Measurements from ENCODE around the gene NUDT21.
A peak's percentile ranks its signal among the peaks of the same experiment; 100 is the strongest.

The NUDT21 gene

DNA sequence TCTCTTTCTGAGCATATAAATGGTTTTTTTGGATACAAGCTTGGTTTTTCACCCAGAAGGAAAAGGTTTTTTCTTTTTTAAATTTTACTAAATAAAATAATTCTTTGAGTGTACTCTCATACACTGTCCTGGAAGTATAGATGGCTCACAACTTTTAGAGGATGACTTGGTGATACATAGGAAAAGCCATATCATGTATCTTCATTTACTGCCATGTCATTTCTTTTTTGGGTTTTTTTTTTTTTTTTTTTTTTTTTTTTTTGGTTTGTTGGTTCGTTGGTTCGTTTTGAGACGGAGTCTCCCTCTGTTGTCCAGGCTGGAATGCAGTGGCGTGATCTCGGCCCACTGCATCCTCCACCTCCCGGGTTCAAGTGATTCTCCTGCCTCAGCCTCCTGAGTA is 12.0 kb upstream of the NUDT21 start:
- no peak for DNase-seq (ENCODE audit: extremely low read depth in 1 of 2, low read depth in 1 of 2)

DNA sequence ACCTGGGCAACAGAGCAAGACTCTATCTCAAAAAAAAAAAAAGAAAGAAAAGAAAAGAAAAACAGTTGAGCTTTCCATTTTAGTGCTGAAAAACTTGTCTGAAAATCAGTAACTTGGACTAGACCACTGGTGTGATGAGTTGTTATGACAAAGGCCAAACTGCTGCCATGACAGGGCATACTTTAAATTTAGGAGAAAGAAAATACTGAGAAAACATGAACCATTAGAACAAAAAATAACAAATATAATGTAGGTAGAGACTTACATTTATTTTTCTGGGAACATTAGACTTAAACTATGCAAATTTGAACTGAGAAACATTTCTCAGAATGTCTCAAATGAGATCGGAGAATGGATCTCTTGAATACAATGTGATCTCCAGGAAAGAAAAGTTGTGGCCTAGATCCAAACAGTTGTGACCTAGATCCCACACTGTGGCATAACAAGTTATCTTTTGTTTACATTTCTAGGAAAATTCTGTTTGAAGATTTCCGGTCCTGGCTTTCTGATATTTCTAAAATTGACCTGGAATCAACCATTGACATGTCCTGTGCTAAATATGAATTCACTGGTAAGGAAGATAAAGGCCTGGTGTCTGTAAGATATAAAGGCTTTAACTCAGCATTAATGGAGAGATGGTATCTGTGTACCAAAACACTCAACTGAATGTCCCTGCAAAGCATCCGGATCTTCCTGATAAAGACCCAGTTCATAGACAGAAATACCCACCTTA is 11.1 kb upstream of the NUDT21 start:
- DNase-seq (ENCODE audit: extremely low read depth in 1 of 2, low read depth in 1 of 2) = no peak

DNA sequence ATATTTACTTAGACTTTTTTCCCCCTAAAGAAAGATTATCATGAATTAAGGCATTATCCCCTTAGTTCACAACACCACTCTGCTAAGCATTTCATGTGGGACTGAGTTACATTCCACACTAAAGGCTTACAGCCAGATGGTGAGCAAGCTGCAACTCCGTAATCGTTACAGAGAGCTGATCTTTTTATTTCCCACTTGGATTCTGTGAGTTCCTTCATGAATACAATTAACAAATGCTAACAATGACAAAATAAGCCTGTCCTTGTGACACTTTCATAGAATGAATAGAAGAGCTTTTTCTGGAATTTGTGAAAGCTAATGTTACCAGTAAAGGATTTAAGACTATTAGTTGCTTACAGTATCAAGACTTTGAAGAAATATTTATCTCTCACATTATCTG is 9.0 kb upstream of the NUDT21 start:
- DNase-seq (ENCODE audit: extremely low read depth in 1 of 2, low read depth in 1 of 2) = no peak

DNA sequence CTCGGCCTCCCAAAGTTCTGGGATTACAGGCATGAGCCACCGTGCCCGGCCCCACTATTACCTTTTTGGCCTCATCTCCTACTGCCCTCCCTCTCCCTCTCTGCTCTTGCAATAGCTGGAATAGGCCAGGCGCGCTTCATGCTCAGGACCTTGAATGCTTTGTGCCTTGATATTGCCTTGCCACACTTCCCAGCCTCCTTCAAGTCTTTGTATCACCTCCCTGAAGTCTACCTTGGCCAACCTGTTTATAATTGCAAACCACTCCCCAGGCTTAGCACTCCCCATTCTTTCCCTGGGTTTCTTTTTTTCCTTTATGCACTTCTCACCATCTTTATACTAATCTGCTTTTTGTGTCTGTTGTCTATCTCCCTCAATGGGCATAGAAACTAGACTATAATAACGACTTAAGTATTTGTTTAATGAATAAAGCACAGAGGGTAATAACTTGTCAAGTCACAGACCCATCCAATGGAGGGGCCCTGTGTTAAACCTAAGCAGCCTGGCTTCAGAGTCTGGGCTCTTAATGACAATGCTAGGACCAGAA is 6.9 kb upstream of the NUDT21 start:
- DNase-seq (ENCODE audit: extremely low read depth in 1 of 2, low read depth in 1 of 2) = no peak

DNA sequence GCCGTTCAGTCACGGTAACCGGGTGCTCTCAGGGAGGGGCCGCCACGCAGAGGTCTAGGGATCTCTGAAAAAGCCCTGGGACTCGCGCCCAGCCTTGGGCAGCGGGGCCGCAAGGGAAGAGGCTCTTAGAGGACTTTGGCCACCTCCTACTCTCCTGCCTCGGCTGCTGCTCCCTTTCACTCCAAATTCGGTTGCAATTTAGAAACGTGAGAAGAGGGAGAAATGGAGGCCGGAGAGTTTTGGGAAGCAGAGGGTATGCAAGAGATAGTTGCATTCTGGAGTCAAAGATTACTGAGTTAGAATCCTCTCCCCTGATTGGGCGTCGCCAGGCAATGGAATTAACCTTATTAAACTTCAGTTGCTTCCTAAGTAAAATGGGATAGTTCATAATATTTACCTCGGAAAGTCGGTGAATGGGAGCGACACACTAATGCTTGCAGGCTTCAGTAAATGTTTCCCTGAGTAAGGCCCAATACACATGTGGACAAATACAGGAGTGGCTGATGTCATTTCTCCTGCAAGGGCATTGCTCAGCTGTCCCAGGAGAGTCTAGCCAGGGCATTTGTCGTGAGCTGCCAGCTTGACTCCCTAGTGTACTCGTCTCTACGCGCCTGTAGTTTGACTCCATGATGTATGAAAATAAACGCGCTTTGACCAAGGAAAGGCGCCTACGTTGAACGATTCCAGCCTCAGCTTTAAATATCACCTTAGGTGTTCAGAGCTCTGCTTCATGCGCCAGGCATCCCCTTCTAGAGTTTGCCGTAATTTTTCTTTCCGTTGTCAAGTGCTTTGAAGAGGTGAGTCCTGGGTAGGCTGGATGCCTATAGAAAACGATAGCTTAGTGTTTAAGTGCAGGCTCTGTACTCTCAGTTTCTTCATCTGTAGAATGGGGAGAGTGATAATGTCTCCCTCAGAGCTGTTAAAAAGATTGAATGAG is 889 bp upstream of the NUDT21 start:
- DNase-seq (ENCODE audit: extremely low read depth in 1 of 2, low read depth in 1 of 2) = no peak

DNA sequence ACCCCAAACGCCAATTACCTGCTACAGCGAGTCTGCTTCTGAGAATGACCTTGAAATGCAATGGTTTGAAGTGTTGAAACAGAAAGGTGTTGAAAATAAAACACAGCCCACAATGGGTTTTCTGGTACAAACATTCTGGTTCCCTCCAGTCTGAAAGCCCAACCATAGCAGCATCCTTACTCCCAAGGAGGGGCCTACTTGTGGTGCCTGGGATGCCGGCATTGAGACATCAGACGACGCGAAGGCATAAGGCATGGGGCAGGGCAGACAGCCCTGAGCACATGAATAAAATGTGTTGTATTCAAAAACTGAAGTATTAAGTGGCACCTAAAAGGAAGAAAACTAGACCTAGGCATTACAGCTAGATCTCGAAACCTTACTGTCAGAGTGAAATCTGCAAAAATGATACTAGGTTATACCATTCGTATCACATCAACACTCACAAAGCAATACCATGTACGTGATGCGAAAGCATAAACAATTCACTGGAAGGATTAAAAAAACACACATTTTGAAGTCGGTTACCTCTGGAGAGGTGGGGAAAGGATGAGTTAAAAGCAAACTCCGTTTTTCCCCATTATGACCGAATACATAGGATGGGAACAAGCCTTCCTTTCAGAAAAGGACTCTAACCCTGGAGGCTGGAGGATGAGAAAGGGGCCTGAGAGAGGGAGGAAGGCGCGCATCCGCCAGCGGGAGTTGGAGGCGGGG is 702 bp downstream of the NUDT21 start:
- no peak for DNase-seq (ENCODE audit: extremely low read depth in 1 of 2, low read depth in 1 of 2)

DNA sequence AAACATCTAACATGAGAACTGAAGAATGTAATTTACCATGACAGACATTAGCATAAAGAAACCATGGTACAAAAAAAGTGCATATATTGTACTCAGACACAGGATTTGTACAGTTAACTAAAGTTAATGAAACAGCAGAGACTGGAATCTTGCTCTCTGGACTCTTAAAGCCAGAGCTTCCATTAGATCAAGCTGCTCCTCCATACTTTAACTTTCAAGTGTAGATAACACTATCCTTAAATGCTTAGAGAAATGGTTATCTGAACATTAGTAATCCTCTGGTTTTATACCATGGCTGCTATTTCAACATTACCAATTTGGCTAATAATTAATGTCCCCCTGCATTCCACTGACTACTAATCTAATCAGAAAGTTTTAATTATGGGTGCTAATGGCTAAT is 3.1 kb downstream of the NUDT21 start:
- DNase-seq (ENCODE audit: extremely low read depth in 1 of 2, low read depth in 1 of 2) = no peak

DNA sequence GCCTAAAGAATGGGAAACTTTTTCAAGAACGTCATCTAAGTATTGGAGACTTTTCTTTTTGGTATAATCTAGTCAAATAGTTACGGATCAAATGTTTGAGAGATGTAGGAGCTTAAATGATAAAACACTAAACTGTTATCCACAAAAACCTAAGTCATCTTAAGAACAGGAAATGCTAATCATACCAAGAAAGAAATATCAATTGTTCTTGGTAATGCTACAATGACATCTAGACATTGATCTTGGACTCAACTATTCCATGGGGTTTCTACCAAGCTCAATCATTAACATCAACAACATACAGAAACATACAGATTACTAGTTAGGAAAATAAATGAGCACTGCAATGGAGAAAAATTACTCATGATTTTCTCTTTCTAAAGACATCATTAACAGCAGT is 3.8 kb downstream of the NUDT21 start:
- no peak for DNase-seq (ENCODE audit: extremely low read depth in 1 of 2, low read depth in 1 of 2)

DNA sequence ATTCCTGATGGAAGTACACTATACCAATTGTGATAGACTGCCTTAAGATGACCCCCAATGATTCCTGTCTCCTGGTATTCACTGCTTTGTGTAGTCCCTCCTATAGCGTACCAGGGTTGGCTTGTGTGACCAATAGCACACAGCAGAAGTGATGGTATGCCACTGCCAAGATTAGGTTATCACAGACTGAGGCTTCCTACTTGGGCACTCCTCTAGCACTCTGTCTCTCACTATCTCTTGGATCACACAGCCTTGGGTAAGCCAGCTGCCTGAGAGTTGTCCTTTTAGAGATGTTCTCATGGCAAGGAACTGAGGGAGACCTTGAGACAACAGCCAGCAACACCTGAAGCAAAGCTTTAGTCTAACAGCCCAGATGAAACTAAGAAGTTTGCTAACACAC is 13.1 kb downstream of the NUDT21 start:
- DNase-seq (ENCODE audit: extremely low read depth in 1 of 2, low read depth in 1 of 2) = no peak

DNA sequence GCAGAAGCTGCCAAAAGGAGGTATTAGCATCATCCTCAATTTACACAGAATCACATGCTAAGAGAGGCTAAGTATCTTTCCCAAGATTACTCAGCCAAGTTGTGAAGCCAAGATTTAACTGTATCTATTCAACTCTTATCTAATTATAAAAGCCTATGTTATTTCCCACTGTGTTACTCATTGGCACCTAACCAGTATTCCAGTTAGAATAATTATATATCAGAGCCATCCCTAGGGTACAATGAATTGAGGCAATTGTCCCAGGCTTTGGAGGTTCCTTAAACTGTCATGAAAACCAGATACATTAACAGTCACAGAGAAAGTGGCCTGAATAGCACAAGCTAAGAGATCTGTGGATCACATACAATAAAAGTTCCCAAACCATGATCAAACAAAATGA is 14.9 kb downstream of the NUDT21 start:
- DNase-seq (ENCODE audit: extremely low read depth in 1 of 2, low read depth in 1 of 2) = no peak

DNA sequence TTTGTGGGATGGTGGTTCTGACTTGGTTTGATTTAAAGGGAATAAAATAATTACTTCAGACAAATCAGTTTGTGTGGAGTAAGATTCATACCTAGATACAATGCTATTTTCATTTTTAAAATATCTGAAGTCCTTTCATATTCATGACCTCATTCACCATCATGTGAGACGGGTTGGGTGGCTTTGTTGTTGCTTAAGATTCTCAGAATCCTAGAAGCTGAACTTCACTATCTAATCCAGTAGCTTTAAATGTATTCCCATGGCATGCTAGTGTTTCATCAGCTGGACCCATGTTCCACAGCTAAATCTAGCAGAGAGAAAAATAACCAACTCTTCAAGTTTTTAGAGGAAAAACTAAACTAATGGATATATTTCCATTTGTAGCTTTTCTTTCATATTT is 23.0 kb downstream of the NUDT21 start:
- DNase-seq (ENCODE audit: extremely low read depth in 1 of 2, low read depth in 1 of 2) = no peak

DNA sequence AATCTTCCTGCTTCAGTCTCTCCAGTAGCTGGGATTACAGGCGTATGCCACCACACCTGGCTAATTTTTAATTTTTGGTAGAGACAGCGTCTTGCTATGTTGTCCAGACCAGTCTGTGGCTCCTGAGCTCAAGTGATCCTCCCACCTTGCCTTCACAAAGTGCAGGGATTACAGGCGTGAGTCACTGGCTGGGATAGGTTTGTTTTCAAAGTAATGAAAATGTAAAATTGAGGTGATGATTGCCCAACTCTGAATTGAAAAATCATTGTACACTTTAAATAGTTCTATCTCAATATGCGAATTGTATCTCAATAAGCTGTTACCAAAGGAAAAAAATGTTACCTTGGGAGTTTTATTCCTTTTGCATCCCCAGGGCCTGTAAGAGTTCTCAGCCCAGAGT is 24.5 kb downstream of the NUDT21 start:
- no peak for DNase-seq (ENCODE audit: extremely low read depth in 1 of 2, low read depth in 1 of 2)

DNA sequence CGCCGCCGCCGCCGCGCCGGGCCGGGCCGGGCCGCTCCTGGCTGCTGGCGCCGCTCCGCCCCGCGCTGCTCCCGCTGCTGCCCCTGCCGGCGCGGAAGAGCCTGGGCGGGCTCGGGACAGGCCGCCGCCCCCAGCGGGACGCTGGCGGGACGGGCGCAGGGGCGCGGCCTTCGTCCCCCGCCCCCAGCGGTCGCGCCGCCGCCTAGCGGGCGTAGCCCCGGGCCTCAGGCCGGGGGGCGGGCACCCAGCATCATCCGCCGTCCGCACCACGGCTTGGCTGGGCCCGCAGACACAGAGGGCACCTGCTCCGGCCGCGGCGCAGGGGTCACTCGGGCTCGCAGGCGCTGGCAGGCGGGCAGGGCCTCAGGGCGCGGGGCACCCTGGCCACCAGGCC is 25.7 kb downstream of the NUDT21 start, which contains the start of gene AMFR:
Gene AMFR, minus strand, starts transcription at position 107 of the 394 bp plus-strand sequence. CDS start 218 bp downstream, outside the sequence.
- DNase-seq (ENCODE audit: extremely low read depth in 1 of 2, low read depth in 1 of 2) = peak in 1 of 2 donors; percentile 56

DNA sequence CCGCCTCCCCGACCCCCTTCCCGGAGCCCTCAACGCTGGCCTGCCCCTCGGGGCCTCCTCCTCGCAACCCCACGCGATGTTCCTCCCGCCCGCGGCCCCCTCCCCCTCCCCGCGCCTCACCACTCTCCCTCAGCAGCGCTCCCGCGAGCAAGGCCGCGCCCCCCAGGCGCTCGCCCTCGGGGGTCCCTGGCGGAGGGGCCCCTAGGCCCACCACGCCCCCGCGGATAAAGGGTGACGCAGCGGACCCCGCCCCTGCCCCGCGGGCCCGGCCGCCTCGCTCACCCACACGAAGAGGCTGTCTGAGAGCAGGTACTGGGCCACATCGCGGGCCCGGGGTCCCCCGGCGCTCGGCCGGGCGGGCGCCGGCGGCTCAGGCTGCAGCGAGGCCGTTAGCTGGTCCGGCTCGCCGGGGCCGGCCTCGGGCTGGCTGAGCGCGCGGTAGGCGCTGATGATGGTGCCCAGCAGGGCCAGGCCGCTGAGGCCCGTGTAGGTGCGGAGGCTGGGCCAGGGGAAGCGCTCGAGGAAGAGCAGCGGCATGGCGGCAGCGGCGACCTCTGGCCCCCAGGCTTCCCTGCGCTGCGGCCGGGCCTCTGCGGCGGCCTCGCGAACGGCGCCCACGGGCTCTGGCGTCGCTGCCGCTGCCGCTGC is 26.2 kb downstream of the NUDT21 start:
- DNase-seq (ENCODE audit: extremely low read depth in 1 of 2, low read depth in 1 of 2) = peak in 1 of 2 donors; percentile 8

DNA sequence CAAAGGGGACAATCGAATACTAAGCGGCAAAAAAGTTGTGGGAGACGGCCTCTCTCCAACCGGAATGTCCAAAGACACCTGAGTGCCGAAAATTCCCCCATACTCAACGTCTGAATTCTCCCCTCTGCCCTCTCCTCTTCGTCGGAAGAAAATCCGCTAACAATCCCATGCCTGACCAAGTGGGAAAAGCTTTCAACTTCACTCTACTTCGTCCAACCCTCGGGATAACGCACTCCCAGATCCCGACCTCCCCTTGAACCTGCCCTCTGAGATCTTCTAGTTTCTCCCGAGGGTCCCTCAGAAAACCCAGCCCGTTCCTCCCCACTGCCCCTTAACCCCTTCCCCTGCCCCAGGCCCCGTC is 26.7 kb downstream of the NUDT21 start:
- no peak for DNase-seq (ENCODE audit: extremely low read depth in 1 of 2, low read depth in 1 of 2)

DNA sequence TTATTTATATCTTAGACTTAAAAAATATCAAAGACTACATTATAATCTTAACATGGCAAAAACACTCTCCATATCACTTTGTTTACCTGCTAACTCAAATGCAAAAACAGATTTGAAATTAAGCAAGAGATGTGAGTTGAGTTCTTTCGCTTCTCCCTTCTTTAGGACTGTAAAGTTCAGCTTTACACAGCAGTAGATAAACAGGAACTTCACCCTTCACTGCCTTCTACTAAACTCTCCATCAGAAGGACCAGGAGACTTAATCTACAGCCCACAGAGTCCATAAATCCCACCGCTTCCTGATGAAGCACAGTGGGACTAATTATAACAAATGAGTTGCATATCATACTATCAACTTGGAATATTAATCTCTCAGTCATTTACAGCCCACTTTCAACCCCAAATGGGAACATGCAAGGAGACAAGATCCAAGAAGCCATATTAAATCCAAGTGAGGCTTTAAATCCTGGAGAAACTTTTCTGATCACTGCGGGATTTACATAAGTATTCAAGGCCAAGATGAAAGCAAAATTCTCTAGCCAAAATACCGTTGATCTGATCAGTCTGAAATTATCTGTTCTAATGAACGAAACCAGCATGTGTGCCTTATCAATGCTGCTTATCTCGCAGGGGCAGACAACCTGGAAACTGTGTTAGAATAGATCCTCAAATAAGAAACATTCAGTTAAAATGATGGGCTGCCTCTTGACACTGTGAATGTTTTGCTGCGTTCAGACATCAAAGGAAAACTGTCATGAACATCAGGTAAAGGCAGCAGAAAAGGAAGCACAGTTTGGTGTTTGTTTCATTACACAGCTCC is 27.3 kb downstream of the NUDT21 start:
- DNase-seq (ENCODE audit: extremely low read depth in 1 of 2, low read depth in 1 of 2) = no peak

DNA sequence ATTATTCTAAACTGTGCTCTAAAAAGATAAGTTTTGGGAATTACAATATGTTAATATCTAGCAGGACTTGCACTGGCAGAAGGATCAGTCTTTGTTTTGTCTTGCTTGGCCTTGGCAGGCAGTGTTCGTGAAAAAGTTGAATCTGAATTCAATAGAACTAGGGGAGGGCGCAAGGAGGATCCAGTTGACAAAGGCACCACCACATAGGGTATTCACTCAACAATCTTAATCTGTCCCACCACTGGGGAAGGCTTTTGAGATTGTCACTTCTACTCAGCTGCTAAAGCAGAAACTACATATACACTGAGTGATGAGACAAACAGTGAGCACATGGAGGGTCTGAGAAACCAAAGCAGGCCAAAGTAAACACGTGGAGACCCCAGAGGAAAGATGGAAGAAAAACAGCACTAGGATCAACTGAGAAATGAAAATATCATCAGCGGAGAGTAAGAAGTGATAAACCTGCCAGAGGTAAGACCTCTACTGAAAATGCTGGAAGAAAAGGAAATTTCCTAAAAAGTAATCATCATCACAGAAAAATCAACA is 28.2 kb downstream of the NUDT21 start:
- no peak for DNase-seq (ENCODE audit: extremely low read depth in 1 of 2, low read depth in 1 of 2)

DNA sequence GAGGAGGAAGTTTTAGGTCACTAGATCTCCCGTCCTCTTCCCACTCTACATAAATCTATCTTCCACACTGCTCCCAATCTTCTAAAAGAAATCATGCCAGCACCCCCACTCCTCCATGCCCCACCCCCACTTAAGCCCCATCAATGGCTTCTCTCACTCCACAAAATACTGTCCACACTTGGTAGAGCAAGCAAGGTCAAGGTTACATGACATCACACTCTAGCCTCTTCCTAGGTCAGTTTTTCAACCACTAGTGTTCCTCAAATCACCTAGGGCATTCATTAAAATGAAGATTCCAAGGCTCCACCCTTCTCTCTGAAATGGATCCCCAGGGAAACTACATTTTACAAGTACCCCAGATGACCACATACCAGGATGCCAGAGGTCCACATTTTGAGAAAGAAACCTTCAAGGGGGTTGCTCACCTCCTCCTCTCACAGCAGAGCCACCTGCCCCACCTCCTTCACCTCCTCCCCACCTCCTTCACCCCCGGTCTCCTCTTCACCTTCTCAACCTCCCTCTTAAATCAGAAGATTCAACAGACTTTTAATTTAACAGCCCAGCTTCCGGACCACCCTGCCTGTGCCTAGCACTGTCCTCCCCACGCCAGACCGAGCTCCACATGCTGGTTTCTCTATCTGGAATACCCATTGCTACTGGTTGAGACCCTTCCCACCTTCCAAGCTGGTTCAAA is 29.0 kb downstream of the NUDT21 start:
- no peak for DNase-seq (ENCODE audit: extremely low read depth in 1 of 2, low read depth in 1 of 2)

DNA sequence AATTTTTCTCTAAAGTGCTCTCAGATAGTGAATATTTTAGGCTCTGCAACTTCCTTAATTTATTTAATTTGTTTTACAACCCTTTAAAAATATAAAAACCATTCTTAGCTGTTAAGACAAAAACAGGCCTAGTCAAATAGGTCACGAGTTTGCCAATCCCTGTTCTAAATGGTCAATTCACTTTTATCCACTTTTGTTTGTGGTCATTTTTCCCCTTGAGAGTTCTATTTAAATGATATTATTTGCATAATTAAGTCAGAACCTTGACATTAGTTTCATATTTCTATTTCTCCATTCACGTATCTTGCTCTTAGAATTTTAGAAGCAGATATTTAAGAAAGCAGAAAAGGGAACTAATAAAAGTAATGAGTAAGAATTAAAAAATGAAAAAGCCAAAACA is 29.8 kb downstream of the NUDT21 start:
- DNase-seq (ENCODE audit: extremely low read depth in 1 of 2, low read depth in 1 of 2) = no peak

All from activated CD8-positive, alpha-beta memory T cell treated with anti-CD3 and anti-CD28 coated beads for 1 hour (primary cell).